Measurements from ENCODE around the gene ABHD4. TPM values are rescaled to one million over a fixed set of nuclear protein-coding genes. Genes with fewer than 3 reads are reported as not detected.
"Not testable (repeated sequence)": the region's sequence is repeated elsewhere in the genome, so short reads cannot be mapped to it uniquely, and the experiment has no call there.

The ABHD4 gene
- total RNA-seq, 2 experiments from 2014 or later = 8.3 to 10.5 TPM

GRCh38 chr14:22615765-22616164, 17.7 kb downstream of the ABHD4 start:
- H3K9me3 Mint-ChIP-seq (ENCODE audit: low read depth); H3K36me3 Mint-ChIP-seq (ENCODE audit: low read depth); H3K4me1 Mint-ChIP-seq; ATAC-seq; POLR2A ChIA-PET; DNase-seq; H3K4me3 Mint-ChIP-seq; CTCF ChIA-PET; H3K27ac Mint-ChIP-seq; intact Hi-C loops (cut with DNase I, micrococcal nuclease); H3K27me3 Mint-ChIP-seq: not testable (repeated sequence)

GRCh38 chr14:22622255-22622654, 24.2 kb downstream of the ABHD4 start:
- intact Hi-C loops (cut with DNase I, micrococcal nuclease) = no loop called here
- ChIA-PET CTCF (no interaction called here), POLR2A (no interaction called here)
- Mint-ChIP-seq H3K9me3 (ENCODE audit: low read depth) (no peaks in the 10 kb centered on the region), H3K4me1 (no peaks in the 10 kb centered on the region), H3K4me3 (no peak overlapping the region), H3K36me3 (ENCODE audit: low read depth) (no peaks in the 10 kb centered on the region), H3K27ac (no peak overlapping the region), H3K27me3 (peaks cover 2% of the 10 kb centered on the region)
- no peak for ATAC-seq
- no peak for DNase-seq

- H3K4me3 Mint-ChIP-seq = no peak overlapping the region
- H3K4me1 Mint-ChIP-seq = no peaks in the 10 kb centered on the region
- H3K9me3 Mint-ChIP-seq (ENCODE audit: low read depth) = no peaks in the 10 kb centered on the region
- DNase-seq (no peak), ATAC-seq (no peak)
- no peaks in the 10 kb centered on the region for H3K36me3 Mint-ChIP-seq (ENCODE audit: low read depth)
- POLR2A ChIA-PET = no interaction called here
- CTCF ChIA-PET = interaction anchor here (1.1 kb wide), 1 partner anchor 30 kb away, joined by 5 read pairs; no protein-coding TSS in a partner anchor
- H3K27me3 Mint-ChIP-seq = peaks cover 2% of the 10 kb centered on the region
- no peak overlapping the region for H3K27ac Mint-ChIP-seq
- intact Hi-C loops (cut with DNase I, micrococcal nuclease) = no loop called here
Observed at GRCh38 chr14:22623047-22623446, 24.9 kb downstream of the ABHD4 start.

- CTCF ChIA-PET = no interaction called here
- POLR2A ChIA-PET = no interaction called here
- Mint-ChIP-seq H3K27me3 (peaks cover 5% of the 10 kb centered on the region), H3K36me3 (ENCODE audit: low read depth) (no peaks in the 10 kb centered on the region), H3K4me1 (no peaks in the 10 kb centered on the region), H3K4me3 (no peak overlapping the region), H3K9me3 (ENCODE audit: low read depth) (peaks cover 11% of the 10 kb centered on the region), H3K27ac (no peak overlapping the region)
- DNase-seq (no peak), ATAC-seq (no peak)
- intact Hi-C loops (cut with DNase I, micrococcal nuclease) = no loop called here
Observed at GRCh38 chr14:22626590-22626989, 28.5 kb downstream of the ABHD4 start.

- intact Hi-C loops (cut with DNase I, micrococcal nuclease) = loop anchor here in 1 of 2 experiments (2.0 kb wide), 1 partner anchor 17 kb away; the partner anchor contains the start of gene OR6J1
- H3K27ac Mint-ChIP-seq = no peak overlapping the region
- H3K4me1 Mint-ChIP-seq = no peaks in the 10 kb centered on the region
- H3K9me3 Mint-ChIP-seq (ENCODE audit: low read depth) = peaks cover 11% of the 10 kb centered on the region
- H3K36me3 Mint-ChIP-seq (ENCODE audit: low read depth) = no peaks in the 10 kb centered on the region
- ATAC-seq (no peak), DNase-seq (no peak)
- H3K27me3 Mint-ChIP-seq = peaks cover 5% of the 10 kb centered on the region
- no peak overlapping the region for H3K4me3 Mint-ChIP-seq
- ChIA-PET CTCF (no interaction called here), POLR2A (no interaction called here)
Observed at GRCh38 chr14:22627506-22628263, 29.6 kb downstream of the ABHD4 start.

GRCh38 chr14:22629361-22629760, 31.3 kb downstream of the ABHD4 start:
- ChIA-PET CTCF (no interaction called here), POLR2A (no interaction called here)
- intact Hi-C loops (cut with DNase I, micrococcal nuclease) = loop anchor here in 1 of 2 experiments (2.0 kb wide), 1 partner anchor 15 kb away; the partner anchor contains the start of gene OR6J1
- H3K4me3 Mint-ChIP-seq = no peak overlapping the region
- no peaks in the 10 kb centered on the region for H3K36me3 Mint-ChIP-seq (ENCODE audit: low read depth)
- H3K27ac Mint-ChIP-seq = no peak overlapping the region
- ATAC-seq = no peak
- DNase-seq = no peak
- H3K27me3 Mint-ChIP-seq = peaks cover 5% of the 10 kb centered on the region
- peaks cover 11% of the 10 kb centered on the region for H3K9me3 Mint-ChIP-seq (ENCODE audit: low read depth)
- H3K4me1 Mint-ChIP-seq = no peaks in the 10 kb centered on the region

- intact Hi-C loops (cut with DNase I, micrococcal nuclease) = no loop called here
- POLR2A ChIA-PET = no interaction called here
- CTCF ChIA-PET = interaction anchor here (1.5 kb wide), 1 partner anchor 16 kb away, joined by 3 read pairs; no protein-coding TSS in a partner anchor
Observed at GRCh38 chr14:22630066-22630465, 32.0 kb downstream of the ABHD4 start.

GRCh38 chr14:22630486-22630885, 32.4 kb downstream of the ABHD4 start:
- POLR2A ChIA-PET = no interaction called here
- no peak overlapping the region for H3K27ac Mint-ChIP-seq
- H3K4me1 Mint-ChIP-seq = no peaks in the 10 kb centered on the region
- no peaks in the 10 kb centered on the region for H3K36me3 Mint-ChIP-seq (ENCODE audit: low read depth)
- intact Hi-C loops (cut with DNase I, micrococcal nuclease) = no loop called here
- H3K9me3 Mint-ChIP-seq (ENCODE audit: low read depth) = peaks cover 11% of the 10 kb centered on the region
- no peak overlapping the region for H3K4me3 Mint-ChIP-seq
- DNase-seq (no peak), ATAC-seq (no peak)
- CTCF ChIA-PET = interaction anchor here (1.5 kb wide), 1 partner anchor 16 kb away, joined by 3 read pairs; no protein-coding TSS in a partner anchor
- peaks cover 5% of the 10 kb centered on the region for H3K27me3 Mint-ChIP-seq

More at GRCh38 chr14:22630066-22630465, 32.0 kb downstream of the ABHD4 start:
- Mint-ChIP-seq H3K9me3 (ENCODE audit: low read depth) (peaks cover 11% of the 10 kb centered on the region), H3K36me3 (ENCODE audit: low read depth) (no peaks in the 10 kb centered on the region), H3K4me3 (no peak overlapping the region), H3K27me3 (peaks cover 5% of the 10 kb centered on the region), H3K27ac (no peak overlapping the region), H3K4me1 (no peaks in the 10 kb centered on the region)
- DNase-seq (no peak), ATAC-seq (no peak)

- no peaks in the 10 kb centered on the region for H3K36me3 Mint-ChIP-seq (ENCODE audit: low read depth)
- CTCF ChIA-PET = interaction anchor here (0.7 to 0.8 kb wide), 2 partner anchors 65 to 109 kb away, joined by 3 read pairs; no protein-coding TSS in a partner anchor
- no peak overlapping the region for H3K27ac Mint-ChIP-seq
- no peak overlapping the region for H3K4me3 Mint-ChIP-seq
- H3K27me3 Mint-ChIP-seq = no peaks in the 10 kb centered on the region
- peaks cover 11% of the 10 kb centered on the region for H3K9me3 Mint-ChIP-seq (ENCODE audit: low read depth)
- intact Hi-C loops (cut with DNase I, micrococcal nuclease) = no loop called here
- H3K4me1 Mint-ChIP-seq = no peaks in the 10 kb centered on the region
- no peak for ATAC-seq
- DNase-seq = no peak
- POLR2A ChIA-PET = no interaction called here
Observed at GRCh38 chr14:22634233-22634900, 36.3 kb downstream of the ABHD4 start.

- ATAC-seq; H3K9me3 Mint-ChIP-seq (ENCODE audit: low read depth); H3K36me3 Mint-ChIP-seq (ENCODE audit: low read depth); H3K27me3 Mint-ChIP-seq; H3K27ac Mint-ChIP-seq; H3K4me3 Mint-ChIP-seq; intact Hi-C loops (cut with DNase I, micrococcal nuclease); DNase-seq; POLR2A ChIA-PET; H3K4me1 Mint-ChIP-seq: not testable (repeated sequence)
- CTCF ChIA-PET = interaction anchor here (1.0 kb wide), 1 partner anchor 65 kb away, joined by 3 read pairs; no protein-coding TSS in a partner anchor
Observed at GRCh38 chr14:22635980-22636379, 37.9 kb downstream of the ABHD4 start.

GRCh38 chr14:22640192-22640591, 42.1 kb downstream of the ABHD4 start:
- H3K27ac Mint-ChIP-seq = no peak overlapping the region
- no peak for ATAC-seq
- intact Hi-C loops (cut with DNase I, micrococcal nuclease) = no loop called here
- DNase-seq = no peak
- H3K36me3 Mint-ChIP-seq (ENCODE audit: low read depth) = no peaks in the 10 kb centered on the region
- ChIA-PET POLR2A (no interaction called here), CTCF (interaction anchor here (1.0 to 1.4 kb wide), 2 partner anchors 19 to 70 kb away, joined by 3 read pairs; no protein-coding TSS in a partner anchor)
- H3K27me3 Mint-ChIP-seq = no peaks in the 10 kb centered on the region
- H3K4me1 Mint-ChIP-seq = peaks cover 2% of the 10 kb centered on the region
- no peaks in the 10 kb centered on the region for H3K9me3 Mint-ChIP-seq (ENCODE audit: low read depth)
- no peak overlapping the region for H3K4me3 Mint-ChIP-seq

- ChIA-PET CTCF (interaction anchor here (0.7 to 1.3 kb wide), 2 partner anchors 11 to 43 kb away, joined by 3 read pairs; no protein-coding TSS in a partner anchor), POLR2A (interaction anchor here (0.5 kb wide), 1 partner anchor 9 kb away, joined by 10 read pairs; no protein-coding TSS in a partner anchor)
- H3K4me1 Mint-ChIP-seq = peaks cover 8% of the 10 kb centered on the region
- H3K27me3 Mint-ChIP-seq = no peaks in the 10 kb centered on the region
- no peaks in the 10 kb centered on the region for H3K9me3 Mint-ChIP-seq (ENCODE audit: low read depth)
- no peaks in the 10 kb centered on the region for H3K36me3 Mint-ChIP-seq (ENCODE audit: low read depth)
- no peak overlapping the region for H3K27ac Mint-ChIP-seq
- ATAC-seq = no peak
- no peak overlapping the region for H3K4me3 Mint-ChIP-seq
- no peak for DNase-seq
- intact Hi-C loops (cut with DNase I, micrococcal nuclease) = no loop called here
Observed at GRCh38 chr14:22641846-22642245, 43.7 kb downstream of the ABHD4 start.
